Gastroesophageal sphincter (tissue), 3 donors: ENCODE data around the gene ARNT2.

ENCODE experiments used
- EP300 ChIP-seq: sonication (generic); formaldehyde crosslinking; IDR thresholded peaks from one replicate; pipeline ENCODE4 v1.6.1; 2017; ENCODE audit warnings: antibody characterized with exemption, mild to moderate bottlenecking
- POLR2A ChIP-seq, 2 donors: fragments of 450-650 bp; IDR thresholded peaks; one replicate each; pipeline ENCODE4 v1.6.1; 2017; ENCODE audit warnings: antibody characterized with exemption in 2 of 2, mild to moderate bottlenecking in 2 of 2, moderate library complexity in 1 of 2
- POLR2AphosphoS5 ChIP-seq: sonication (generic); formaldehyde crosslinking; IDR thresholded peaks from one replicate; pipeline ENCODE4 v1.6.1; 2017; ENCODE audit warnings: antibody characterized with exemption
- TF ChIP-seq, protein P1 (sequence below), 4 experiments: fragments of 200-600 bp in 2 of 4; fragments of 450-650 bp in 2 of 4; sonication (generic) in 1 of 4; IDR thresholded peaks; one replicate each; pipeline ENCODE4 v1.5.1; 2017 to 2019; ENCODE audit warnings: antibody characterized with exemption in 4 of 4, mild to moderate bottlenecking in 2 of 4, moderate library complexity in 2 of 4

GRCh38 chr15:80429964-80430363 is 25.8 kb downstream of the ARNT2 start:
- TF ChIP-seq, protein P1, sequence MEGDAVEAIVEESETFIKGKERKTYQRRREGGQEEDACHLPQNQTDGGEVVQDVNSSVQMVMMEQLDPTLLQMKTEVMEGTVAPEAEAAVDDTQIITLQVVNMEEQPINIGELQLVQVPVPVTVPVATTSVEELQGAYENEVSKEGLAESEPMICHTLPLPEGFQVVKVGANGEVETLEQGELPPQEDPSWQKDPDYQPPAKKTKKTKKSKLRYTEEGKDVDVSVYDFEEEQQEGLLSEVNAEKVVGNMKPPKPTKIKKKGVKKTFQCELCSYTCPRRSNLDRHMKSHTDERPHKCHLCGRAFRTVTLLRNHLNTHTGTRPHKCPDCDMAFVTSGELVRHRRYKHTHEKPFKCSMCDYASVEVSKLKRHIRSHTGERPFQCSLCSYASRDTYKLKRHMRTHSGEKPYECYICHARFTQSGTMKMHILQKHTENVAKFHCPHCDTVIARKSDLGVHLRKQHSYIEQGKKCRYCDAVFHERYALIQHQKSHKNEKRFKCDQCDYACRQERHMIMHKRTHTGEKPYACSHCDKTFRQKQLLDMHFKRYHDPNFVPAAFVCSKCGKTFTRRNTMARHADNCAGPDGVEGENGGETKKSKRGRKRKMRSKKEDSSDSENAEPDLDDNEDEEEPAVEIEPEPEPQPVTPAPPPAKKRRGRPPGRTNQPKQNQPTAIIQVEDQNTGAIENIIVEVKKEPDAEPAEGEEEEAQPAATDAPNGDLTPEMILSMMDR (IDR thresholded peaks at IDR 0.05): no peak
- no peak for TF ChIP-seq POLR2A (IDR thresholded peaks at IDR 0.05)
- TF ChIP-seq POLR2AphosphoS5: no peak
- no peak for TF ChIP-seq EP300
